Measurements from ENCODE around the gene BBS4. TPM values are rescaled to one million over a fixed set of nuclear protein-coding genes. Genes with fewer than 3 reads are reported as not detected.

The BBS4 gene
- total and polyA plus RNA-seq, 4 donors, result 13.0 to 65.3 (median 19.5) TPM

DNA sequence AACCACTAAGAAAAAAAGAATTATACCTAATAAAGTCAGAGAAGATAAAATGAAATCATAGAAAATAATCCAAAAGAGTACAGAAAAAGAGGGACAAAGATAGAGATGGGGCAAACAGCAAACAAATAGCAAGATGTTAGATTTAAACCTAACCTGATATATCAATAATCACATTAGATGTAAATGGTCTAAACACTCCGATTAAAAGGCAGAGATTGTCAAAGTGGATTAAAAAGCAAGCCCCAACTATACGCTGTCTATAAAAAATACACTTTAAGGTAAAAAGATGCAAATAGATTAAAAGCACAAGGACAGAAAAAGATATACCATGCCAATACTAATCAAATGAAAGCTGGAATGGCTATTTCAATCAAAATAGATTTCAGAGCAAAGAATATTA is 80.8 kb downstream of the BBS4 start:
- TF ChIP-seq, protein P1, sequence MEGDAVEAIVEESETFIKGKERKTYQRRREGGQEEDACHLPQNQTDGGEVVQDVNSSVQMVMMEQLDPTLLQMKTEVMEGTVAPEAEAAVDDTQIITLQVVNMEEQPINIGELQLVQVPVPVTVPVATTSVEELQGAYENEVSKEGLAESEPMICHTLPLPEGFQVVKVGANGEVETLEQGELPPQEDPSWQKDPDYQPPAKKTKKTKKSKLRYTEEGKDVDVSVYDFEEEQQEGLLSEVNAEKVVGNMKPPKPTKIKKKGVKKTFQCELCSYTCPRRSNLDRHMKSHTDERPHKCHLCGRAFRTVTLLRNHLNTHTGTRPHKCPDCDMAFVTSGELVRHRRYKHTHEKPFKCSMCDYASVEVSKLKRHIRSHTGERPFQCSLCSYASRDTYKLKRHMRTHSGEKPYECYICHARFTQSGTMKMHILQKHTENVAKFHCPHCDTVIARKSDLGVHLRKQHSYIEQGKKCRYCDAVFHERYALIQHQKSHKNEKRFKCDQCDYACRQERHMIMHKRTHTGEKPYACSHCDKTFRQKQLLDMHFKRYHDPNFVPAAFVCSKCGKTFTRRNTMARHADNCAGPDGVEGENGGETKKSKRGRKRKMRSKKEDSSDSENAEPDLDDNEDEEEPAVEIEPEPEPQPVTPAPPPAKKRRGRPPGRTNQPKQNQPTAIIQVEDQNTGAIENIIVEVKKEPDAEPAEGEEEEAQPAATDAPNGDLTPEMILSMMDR (IDR thresholded peaks at IDR 0.05; ENCODE audit: control extremely low read depth, extremely low read depth), result no peak
- peaks cover 17 to 29% (median 23%) of the 10 kb centered on the region in 4 donors for H3K36me3 ChIP-seq (ENCODE audit: control insufficient read depth in 4 of 4, insufficient read depth in 4 of 4, low read length in 4 of 4)
- ATAC-seq (ENCODE audit: insufficient read depth, low FRiP score) (no peak), DNase-seq (no peak)
- no peak overlapping the region for H3K9ac ChIP-seq (ENCODE audit: insufficient read depth in 1 of 2, low read length in 2 of 2)
- peaks cover 0 to 10% (median 0%) of the 10 kb centered on the region in 4 donors for H3K9me3 ChIP-seq (ENCODE audit: control insufficient read depth in 4 of 4, insufficient read depth in 3 of 4, low read length in 3 of 4)
- H3K4me1 ChIP-seq (ENCODE audit: control insufficient read depth in 5 of 5, insufficient read depth in 5 of 5, low read length in 5 of 5), result no peaks in the 10 kb centered on the region
- no peak overlapping the region for H3K27ac ChIP-seq (ENCODE audit: low read depth in 1 of 2, low read length in 1 of 2)
- WGBS, 2 donors, result 98 to 100% methylated on average over 2 of the region's 2 CpGs
- H3K27me3 ChIP-seq (ENCODE audit: control insufficient read depth in 3 of 3, insufficient read depth in 3 of 3, low read length in 2 of 3), result no peaks in the 10 kb centered on the region
- H3K4me3 ChIP-seq, result no peak overlapping the region

DNA sequence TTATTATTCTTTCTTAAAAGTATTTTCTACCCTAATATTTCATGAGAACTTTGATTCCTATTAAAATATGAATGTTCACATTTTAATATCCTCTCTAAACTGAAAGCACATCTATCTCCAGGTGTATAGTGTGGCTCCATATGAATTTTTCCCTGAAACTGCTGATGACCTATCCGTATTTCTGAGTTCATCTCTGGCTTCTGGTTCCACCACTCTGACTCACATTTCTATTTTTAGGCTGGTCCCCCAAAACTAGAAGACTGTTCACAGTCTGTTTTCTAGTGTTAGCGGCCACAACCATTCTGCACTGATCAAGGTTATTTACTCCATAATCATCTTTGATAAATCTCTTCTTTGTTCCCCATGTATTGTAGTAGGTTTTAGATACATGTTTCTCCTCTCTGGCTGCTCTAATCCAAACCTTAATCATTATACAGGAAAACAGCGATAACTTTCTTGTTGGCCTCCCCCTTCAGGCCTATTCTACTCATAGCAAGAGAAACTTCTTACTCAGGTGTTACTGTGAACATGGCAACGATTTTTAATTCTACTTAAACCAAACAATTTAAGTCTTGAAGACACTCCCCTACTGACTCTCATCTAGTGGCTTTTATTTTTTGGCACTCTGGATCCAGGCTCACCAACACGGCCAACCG is 84.8 kb downstream of the BBS4 start:
- Histone ChIP-seq H3K27me3 (ENCODE audit: control insufficient read depth in 3 of 3, insufficient read depth in 3 of 3, low read length in 2 of 3) (no peaks in the 10 kb centered on the region), H3K9me3 (ENCODE audit: control insufficient read depth in 4 of 4, insufficient read depth in 3 of 4, low read length in 3 of 4) (peaks cover 0 to 10% (median 0%) of the 10 kb centered on the region in 4 donors), H3K4me1 (ENCODE audit: control insufficient read depth in 5 of 5, insufficient read depth in 5 of 5, low read length in 5 of 5) (no peaks in the 10 kb centered on the region), H3K27ac (ENCODE audit: low read depth in 1 of 2, low read length in 1 of 2) (no peak overlapping the region), H3K4me3 (no peak overlapping the region), H3K36me3 (ENCODE audit: control insufficient read depth in 4 of 4, insufficient read depth in 4 of 4, low read length in 4 of 4) (peaks cover 20 to 28% (median 22%) of the 10 kb centered on the region in 4 donors), H3K9ac (ENCODE audit: insufficient read depth in 1 of 2, low read length in 2 of 2) (no peak overlapping the region)
- WGBS, 2 donors, result 86 to 91% methylated on average over 6 of the region's 6 CpGs
- TF ChIP-seq, protein P1 (IDR thresholded peaks at IDR 0.05; ENCODE audit: control extremely low read depth, extremely low read depth), result no peak
- no peak for DNase-seq
- ATAC-seq (ENCODE audit: insufficient read depth, low FRiP score), result no peak

DNA sequence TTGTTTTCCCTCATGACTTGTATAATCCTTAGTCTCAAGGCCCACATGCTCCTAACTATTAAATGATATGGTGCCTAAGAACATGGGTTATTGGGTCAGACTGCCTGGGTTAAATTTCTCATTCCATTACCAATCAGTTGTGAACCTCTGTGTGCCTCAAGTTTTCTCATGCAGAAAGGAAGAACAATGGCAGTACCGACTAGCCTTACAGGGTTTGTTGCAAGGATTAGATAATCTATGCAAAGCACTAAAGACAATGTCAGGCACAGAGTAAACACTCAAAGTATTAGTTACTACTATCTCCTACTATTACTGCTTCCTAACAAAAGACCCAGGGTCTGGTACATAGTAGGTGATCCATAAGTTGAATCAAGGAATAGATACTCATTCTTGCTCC is 85.3 kb downstream of the BBS4 start:
- TF ChIP-seq, protein P1 (IDR thresholded peaks at IDR 0.05; ENCODE audit: control extremely low read depth, extremely low read depth), result no peak
- 71% methylated on average over 1 of the region's 1 CpG for WGBS, 2 donors
- Histone ChIP-seq H3K36me3 (ENCODE audit: control insufficient read depth in 4 of 4, insufficient read depth in 4 of 4, low read length in 4 of 4) (peaks cover 20 to 28% (median 21%) of the 10 kb centered on the region in 4 donors), H3K4me3 (no peak overlapping the region), H3K27me3 (ENCODE audit: control insufficient read depth in 3 of 3, insufficient read depth in 3 of 3, low read length in 2 of 3) (no peaks in the 10 kb centered on the region), H3K4me1 (ENCODE audit: control insufficient read depth in 5 of 5, insufficient read depth in 5 of 5, low read length in 5 of 5) (no peaks in the 10 kb centered on the region), H3K9ac (ENCODE audit: insufficient read depth in 1 of 2, low read length in 2 of 2) (no peak overlapping the region), H3K27ac (ENCODE audit: low read depth in 1 of 2, low read length in 1 of 2) (no peak overlapping the region), H3K9me3 (ENCODE audit: control insufficient read depth in 4 of 4, insufficient read depth in 3 of 4, low read length in 3 of 4) (peaks cover 0 to 10% (median 0%) of the 10 kb centered on the region in 4 donors)
- ATAC-seq (ENCODE audit: insufficient read depth, low FRiP score) (no peak), DNase-seq (no peak)
